A673 (cell line): ENCODE data around the gene PMP22. TPM values are rescaled to one million over a fixed set of nuclear protein-coding genes. Genes with fewer than 3 reads are reported as not detected.

Experiments
- BruUV-seq: library from RNA; stranded (reverse); fragments of 400-500 nt; replicated peaks from 2 replicates; lab custom pipeline; 2021; lab: Mats Ljungman, UMichigan
- CTCF ChIA-PET: fragments of 300-600 bp; sonication (Branson Sonifier 250); formaldehyde crosslinking; loops from one replicate; lab custom pipeline; 2022; ENCODE audit warnings: antibody characterized with exemption; lab: Charles Lee
- POLR2A ChIA-PET: fragments of 300-600 bp; sonication (Branson Sonifier 250); formaldehyde crosslinking; loops from one replicate; lab custom pipeline; 2022; ENCODE audit warnings: antibody characterized with exemption; ENCODE audit not compliant: low non-redundant PET; lab: Charles Lee
- DNase-seq: peaks from one replicate; pipeline ENCODE4 v3.0.0-alpha.2; 2015; ENCODE audit warnings: low spot score
- H3K27ac ChIP-seq: fragments of 200-600 bp; sonication (generic); 2 replicates; pipeline ENCODE4 v1.5.1; 2016; ENCODE audit warnings: mixed run types, low read depth, mild to moderate bottlenecking, mixed read lengths, antibody characterized with exemption, low read length; ENCODE audit not compliant: poor library complexity, severe bottlenecking
- H3K27me3 ChIP-seq: fragments of 200-600 bp; sonication (generic); replicated peaks from 2 replicates; pipeline ENCODE4 v1.6.1; 2017; ENCODE audit warnings: mixed run types, low read depth, mild to moderate bottlenecking, mixed read lengths, antibody characterized with exemption, low read length; ENCODE audit not compliant: insufficient read depth, poor library complexity
- H3K36me3 ChIP-seq: fragments of 200-600 bp; sonication (generic); 2 replicates; pipeline ENCODE4 v1.6.1; 2016; ENCODE audit warnings: mixed run types, mild to moderate bottlenecking, mixed read lengths, antibody characterized with exemption, low read length; ENCODE audit not compliant: insufficient read depth, poor library complexity, severe bottlenecking
- H3K4me1 ChIP-seq: fragments of 200-600 bp; sonication (generic); 2 replicates; pipeline ENCODE4 v1.6.1; 2017; ENCODE audit warnings: mixed run types, mild to moderate bottlenecking, mixed read lengths, antibody characterized with exemption, low read length; ENCODE audit not compliant: insufficient read depth, poor library complexity, severe bottlenecking
- H3K4me3 ChIP-seq: fragments of 200-600 bp; sonication (generic); 2 replicates; pipeline ENCODE4 v1.5.1; 2016; ENCODE audit warnings: low read depth, mixed run types, mild to moderate bottlenecking, mixed read lengths, low read length; ENCODE audit not compliant: poor library complexity, severe bottlenecking
- H3K9me3 ChIP-seq: fragments of 200-600 bp; sonication (generic); 2 replicates; pipeline ENCODE4 v1.6.1; 2016; ENCODE audit warnings: mixed run types, low read depth, mild to moderate bottlenecking, mixed read lengths, antibody characterized with exemption, low read length; ENCODE audit not compliant: poor library complexity, severe bottlenecking
- CTCF ChIP-seq: fragments of 300-800, 200-600 bp; sonication (generic); conservative IDR thresholded peaks from 2 replicates; pipeline ENCODE4 v1.5.1; 2017; ENCODE audit warnings: low read depth, mild to moderate bottlenecking, antibody characterized with exemption, low read length, moderate library complexity, mixed read lengths
- EZH2 ChIP-seq: fragments of 200-600 bp; sonication (generic); IDR thresholded peaks from 2 replicates; pipeline ENCODE4 v1.6.1; 2017; ENCODE audit warnings: borderline replicate concordance, low read depth, mild to moderate bottlenecking, mixed read lengths, antibody characterized with exemption, low read length; ENCODE audit not compliant: poor library complexity, severe bottlenecking
- intact Hi-C: fragments of 100-400 bp; cut with micrococcal nuclease; formaldehyde crosslinking; loops from one replicate; pipeline ENCODE4 v1.10.0; 2022; ENCODE audit not compliant: unreplicated experiment
- total RNA-seq: library from RNA; stranded (reverse); gene quantifications from 2 replicates; pipeline ENCODE4 v1.2.3, GENCODE V29; 2021

Gene PMP22
- total RNA-seq, 1 experiment from 2014 or later: not detected

GRCh38 chr17:15237106-15237425 lies 28.1 kb downstream of the PMP22 start:
- Histone ChIP-seq H3K36me3 (no peaks in the 10 kb centered on the region), H3K9me3 (no peaks in the 10 kb centered on the region), H3K4me1 (no peaks in the 10 kb centered on the region), H3K27ac (no peak overlapping the region), H3K27me3 (no peaks in the 10 kb centered on the region), H3K4me3 (no peak overlapping the region)
- BruUV-seq: no TSS peak
- ChIA-PET CTCF (no interaction called here), POLR2A (no interaction called here)
- TF ChIP-seq EZH2 (no peak), CTCF (no peak)
- no peak for DNase-seq
- intact Hi-C loops: no loop called here

- intact Hi-C loops: no loop called here
- CTCF ChIA-PET: no interaction called here
- DNase-seq: no peak
- Histone ChIP-seq H3K9me3 (no peaks in the 10 kb centered on the region), H3K27me3 (no peaks in the 10 kb centered on the region), H3K4me3 (no peak overlapping the region), H3K36me3 (no peaks in the 10 kb centered on the region), H3K4me1 (no peaks in the 10 kb centered on the region), H3K27ac (no peak overlapping the region)
- no TSS peak for BruUV-seq
- TF ChIP-seq CTCF: no peak
- no peak for TF ChIP-seq EZH2
- POLR2A ChIA-PET: no interaction called here
These were observed 28.6 kb downstream of the PMP22 start for GRCh38 chr17:15236281-15237105.

- no TSS peak for BruUV-seq
- no peak for DNase-seq
- ChIA-PET CTCF (no interaction called here), POLR2A (no interaction called here)
- Histone ChIP-seq H3K36me3 (no peaks in the 10 kb centered on the region), H3K27me3 (no peaks in the 10 kb centered on the region), H3K27ac (no peak overlapping the region), H3K4me3 (no peak overlapping the region), H3K9me3 (no peaks in the 10 kb centered on the region), H3K4me1 (no peaks in the 10 kb centered on the region)
- no peak for TF ChIP-seq EZH2
- TF ChIP-seq CTCF: no peak
- intact Hi-C loops: no loop called here
These were observed 31.2 kb downstream of the PMP22 start for GRCh38 chr17:15233971-15234370.
